HepG2 (cell line): Measurements from ENCODE around the gene FAM20C. TPM values are rescaled to one million over a fixed set of nuclear protein-coding genes. Genes with fewer than 3 reads are reported as not detected.

Experiments
- ARNT ChIP-seq: fragments of 450-650 bp; IDR thresholded peaks from 2 replicates; pipeline ENCODE4 v1.6.1; 2017
- CHD2 ChIP-seq: IDR thresholded peaks from 2 replicates; pipeline ENCODE4 v1.6.1; 2011; ENCODE audit warnings: low read depth, low read length, improper control_type of control experiment
- FOXJ3 ChIP-seq: sonication (generic); formaldehyde crosslinking; IDR thresholded peaks from 2 replicates; pipeline ENCODE4 v1.4.0; 2020; ENCODE audit warnings: missing genetic modification reagents, mild to moderate bottlenecking, borderline replicate concordance
- FOXP1 ChIP-seq, 2 experiments: fragments of 450-650 bp in 1 of 2; IDR thresholded peaks; 2 replicates each; pipeline ENCODE4 v1.6.1; 2017 to 2018; ENCODE audit warnings: antibody characterized with exemption in 1 of 2
- KDM2A ChIP-seq: sonication (generic); formaldehyde crosslinking; IDR thresholded peaks from 2 replicates; pipeline ENCODE4 v1.4.0; 2020; ENCODE audit warnings: low read depth, missing genetic modification reagents, borderline replicate concordance
- KMT2A ChIP-seq: sonication (generic); formaldehyde crosslinking; IDR thresholded peaks from 2 replicates; pipeline ENCODE4 v1.4.0; 2020; ENCODE audit warnings: missing genetic modification reagents
- NAIF1 ChIP-seq: sonication (generic); formaldehyde crosslinking; IDR thresholded peaks from 2 replicates; pipeline ENCODE4 v1.5.0; 2020; ENCODE audit warnings: mild to moderate bottlenecking, missing genetic modification reagents, borderline replicate concordance
- SALL1 ChIP-seq: sonication (generic); formaldehyde crosslinking; IDR thresholded peaks from 2 replicates; pipeline ENCODE4 v1.8.0; 2022; ENCODE audit warnings: mild to moderate bottlenecking, missing genetic modification reagents
- SIN3B ChIP-seq: fragments of 150-350 bp; IDR thresholded peaks from 2 replicates; pipeline ENCODE4 v1.6.1; 2014; ENCODE audit warnings: low read length
- XBP1 ChIP-seq: sonication (generic); formaldehyde crosslinking; IDR thresholded peaks from 2 replicates; pipeline ENCODE4 v1.5.0; 2020; ENCODE audit warnings: missing genetic modification reagents
- ZBTB1 ChIP-seq: sonication (generic); formaldehyde crosslinking; IDR thresholded peaks from 2 replicates; pipeline ENCODE4 v1.4.0; 2020; ENCODE audit warnings: missing genetic modification reagents, borderline replicate concordance
- ZC3H13 ChIP-seq: sonication (generic); formaldehyde crosslinking; IDR thresholded peaks from 2 replicates; pipeline ENCODE4 v1.8.1; 2023; ENCODE audit warnings: mild to moderate bottlenecking, missing genetic modification reagents, moderate library complexity
- polyA plus RNA-seq, 8 experiments: library from polyadenylated mRNA; depleted of rRNA in 3 of 8; stranded (reverse) in 7 of 8; unstranded in 1 of 8; fragments of >200 nt; fragmentation: Illumina TruSeq in 4 of 8; extraction: Trizol in 4 of 8; gene quantifications; 2 replicates each; pipeline versions ENCODE4 v1.2.1 to v1.2.3, GENCODE V29; 2011 to 2016; ENCODE audit warnings: low read depth in 4 of 8, missing spikeins in 1 of 8, mixed read lengths in 1 of 8; ENCODE audit not compliant: insufficient read depth in 1 of 8
- total RNA-seq, 5 experiments: library from RNA; depleted of rRNA; stranded (reverse); fragments of >200 nt; fragmentation: Illumina TruSeq; extraction: Trizol; gene quantifications; 2 replicates each; pipeline ENCODE4 v1.2.3, GENCODE V29; 2016; ENCODE audit warnings: low read depth in 1 of 5
- TF ChIP-seq, protein P1 (sequence below): sonication (generic); formaldehyde crosslinking; IDR thresholded peaks from 2 replicates; pipeline ENCODE4 v1.5.1; 2020; ENCODE audit warnings: mild to moderate bottlenecking, moderate library complexity, missing genetic modification reagents
- TF ChIP-seq, protein P2 (sequence below): sonication (generic); formaldehyde crosslinking; IDR thresholded peaks from 2 replicates; pipeline ENCODE4 v1.4.0; 2020; ENCODE audit warnings: missing genetic modification reagents
- TF ChIP-seq, protein P3 (sequence below): sonication (generic); formaldehyde crosslinking; IDR thresholded peaks from 2 replicates; pipeline ENCODE4 v1.9.0; 2021; ENCODE audit warnings: mild to moderate bottlenecking, missing genetic modification reagents
- TF ChIP-seq, protein P4 (sequence below): sonication (generic); formaldehyde crosslinking; IDR thresholded peaks from 2 replicates; pipeline ENCODE4 v1.5.1; 2020; ENCODE audit warnings: missing genetic modification reagents, mild to moderate bottlenecking, borderline replicate concordance
- TF ChIP-seq, protein P5 (sequence below): sonication (generic); formaldehyde crosslinking; IDR thresholded peaks from 2 replicates; pipeline ENCODE4 v1.5.0; 2020; ENCODE audit warnings: mild to moderate bottlenecking, missing genetic modification reagents

Gene FAM20C
- total and polyA plus RNA-seq, 2 of the 13 experiments (the other 11 are each of a cell fraction or from before 2014, with no cell fraction given), result 11.9 to 19.9 TPM

DNA sequence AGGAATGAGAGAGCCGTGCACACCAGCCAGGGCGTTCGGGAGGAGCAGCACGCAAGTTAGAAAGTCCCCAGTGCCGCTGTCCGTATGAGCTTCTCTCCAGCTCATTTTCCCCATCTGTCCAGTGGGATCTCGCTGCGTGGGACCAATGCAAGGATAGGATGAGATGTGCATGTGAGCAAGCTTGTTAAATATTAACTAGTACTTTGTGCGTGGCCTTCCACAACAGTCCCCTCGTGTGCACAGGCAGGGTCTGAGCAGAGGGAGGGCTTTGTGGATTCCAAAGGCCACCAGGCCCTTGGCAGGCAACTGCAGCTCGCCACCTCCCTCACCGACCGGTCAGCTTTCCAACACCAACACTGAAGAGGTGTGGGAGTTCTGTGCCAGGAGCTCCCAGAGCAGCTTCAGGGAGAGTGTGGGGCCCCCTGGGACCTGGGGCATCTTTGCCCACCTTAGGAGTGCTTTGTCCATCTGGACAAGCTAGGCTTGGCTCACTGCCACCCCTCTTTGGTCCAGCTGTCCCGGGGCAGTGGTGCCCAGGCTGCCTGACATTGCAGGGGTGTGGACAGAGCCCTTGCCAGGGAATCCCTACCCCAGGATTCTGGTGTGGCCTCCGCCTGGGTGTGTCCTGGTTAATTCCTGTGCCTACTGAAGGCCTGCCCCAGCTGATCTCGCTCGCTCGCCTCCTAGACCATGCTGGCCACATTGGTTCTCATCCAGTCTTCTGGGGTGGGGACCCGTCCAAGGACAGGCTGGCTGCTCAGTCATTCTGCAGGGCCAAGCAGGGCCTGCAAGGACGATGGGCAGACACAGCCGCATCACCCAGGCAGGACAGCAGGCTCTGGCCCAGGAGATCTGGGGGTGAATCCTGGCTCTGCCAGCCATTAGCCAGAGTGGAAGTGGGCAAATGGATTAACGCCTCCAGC is 5.3 kb downstream of the FAM20C start (continued):
- TF ChIP-seq KDM2A (CRISPR knock-in tag) (peak; percentile 24; the same call in 1 of the 2 replicates), KMT2A (CRISPR knock-in tag) (peak; percentile 52; the same call in 1 of the 2 replicates), NAIF1 (no peak; the same call in 1 of the 2 replicates), SIN3B (no peak), FOXJ3 (no peak), ZC3H13 (CRISPR knock-in tag) (no peak), FOXP1 (IDR thresholded peaks at IDR 0.05) (no peak), FOXP1 (CRISPR knock-in tag; IDR thresholded peaks at IDR 0.05) (peak; percentile 6; the same call in 1 of the 2 replicates), ZBTB1 (CRISPR knock-in tag) (no peak), ARNT (no peak), SALL1 (peak; percentile 67), XBP1 (CRISPR knock-in tag) (no peak), CHD2 (no peak)
- TF ChIP-seq, protein P1, sequence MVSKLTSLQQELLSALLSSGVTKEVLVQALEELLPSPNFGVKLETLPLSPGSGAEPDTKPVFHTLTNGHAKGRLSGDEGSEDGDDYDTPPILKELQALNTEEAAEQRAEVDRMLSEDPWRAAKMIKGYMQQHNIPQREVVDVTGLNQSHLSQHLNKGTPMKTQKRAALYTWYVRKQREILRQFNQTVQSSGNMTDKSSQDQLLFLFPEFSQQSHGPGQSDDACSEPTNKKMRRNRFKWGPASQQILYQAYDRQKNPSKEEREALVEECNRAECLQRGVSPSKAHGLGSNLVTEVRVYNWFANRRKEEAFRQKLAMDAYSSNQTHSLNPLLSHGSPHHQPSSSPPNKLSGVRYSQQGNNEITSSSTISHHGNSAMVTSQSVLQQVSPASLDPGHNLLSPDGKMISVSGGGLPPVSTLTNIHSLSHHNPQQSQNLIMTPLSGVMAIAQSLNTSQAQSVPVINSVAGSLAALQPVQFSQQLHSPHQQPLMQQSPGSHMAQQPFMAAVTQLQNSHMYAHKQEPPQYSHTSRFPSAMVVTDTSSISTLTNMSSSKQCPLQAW, result peak; percentile 97
- TF ChIP-seq, protein P2, sequence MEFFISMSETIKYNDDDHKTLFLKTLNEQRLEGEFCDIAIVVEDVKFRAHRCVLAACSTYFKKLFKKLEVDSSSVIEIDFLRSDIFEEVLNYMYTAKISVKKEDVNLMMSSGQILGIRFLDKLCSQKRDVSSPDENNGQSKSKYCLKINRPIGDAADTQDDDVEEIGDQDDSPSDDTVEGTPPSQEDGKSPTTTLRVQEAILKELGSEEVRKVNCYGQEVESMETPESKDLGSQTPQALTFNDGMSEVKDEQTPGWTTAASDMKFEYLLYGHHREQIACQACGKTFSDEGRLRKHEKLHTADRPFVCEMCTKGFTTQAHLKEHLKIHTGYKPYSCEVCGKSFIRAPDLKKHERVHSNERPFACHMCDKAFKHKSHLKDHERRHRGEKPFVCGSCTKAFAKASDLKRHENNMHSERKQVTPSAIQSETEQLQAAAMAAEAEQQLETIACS (CRISPR knock-in tag), result no peak
- TF ChIP-seq, protein P3, sequence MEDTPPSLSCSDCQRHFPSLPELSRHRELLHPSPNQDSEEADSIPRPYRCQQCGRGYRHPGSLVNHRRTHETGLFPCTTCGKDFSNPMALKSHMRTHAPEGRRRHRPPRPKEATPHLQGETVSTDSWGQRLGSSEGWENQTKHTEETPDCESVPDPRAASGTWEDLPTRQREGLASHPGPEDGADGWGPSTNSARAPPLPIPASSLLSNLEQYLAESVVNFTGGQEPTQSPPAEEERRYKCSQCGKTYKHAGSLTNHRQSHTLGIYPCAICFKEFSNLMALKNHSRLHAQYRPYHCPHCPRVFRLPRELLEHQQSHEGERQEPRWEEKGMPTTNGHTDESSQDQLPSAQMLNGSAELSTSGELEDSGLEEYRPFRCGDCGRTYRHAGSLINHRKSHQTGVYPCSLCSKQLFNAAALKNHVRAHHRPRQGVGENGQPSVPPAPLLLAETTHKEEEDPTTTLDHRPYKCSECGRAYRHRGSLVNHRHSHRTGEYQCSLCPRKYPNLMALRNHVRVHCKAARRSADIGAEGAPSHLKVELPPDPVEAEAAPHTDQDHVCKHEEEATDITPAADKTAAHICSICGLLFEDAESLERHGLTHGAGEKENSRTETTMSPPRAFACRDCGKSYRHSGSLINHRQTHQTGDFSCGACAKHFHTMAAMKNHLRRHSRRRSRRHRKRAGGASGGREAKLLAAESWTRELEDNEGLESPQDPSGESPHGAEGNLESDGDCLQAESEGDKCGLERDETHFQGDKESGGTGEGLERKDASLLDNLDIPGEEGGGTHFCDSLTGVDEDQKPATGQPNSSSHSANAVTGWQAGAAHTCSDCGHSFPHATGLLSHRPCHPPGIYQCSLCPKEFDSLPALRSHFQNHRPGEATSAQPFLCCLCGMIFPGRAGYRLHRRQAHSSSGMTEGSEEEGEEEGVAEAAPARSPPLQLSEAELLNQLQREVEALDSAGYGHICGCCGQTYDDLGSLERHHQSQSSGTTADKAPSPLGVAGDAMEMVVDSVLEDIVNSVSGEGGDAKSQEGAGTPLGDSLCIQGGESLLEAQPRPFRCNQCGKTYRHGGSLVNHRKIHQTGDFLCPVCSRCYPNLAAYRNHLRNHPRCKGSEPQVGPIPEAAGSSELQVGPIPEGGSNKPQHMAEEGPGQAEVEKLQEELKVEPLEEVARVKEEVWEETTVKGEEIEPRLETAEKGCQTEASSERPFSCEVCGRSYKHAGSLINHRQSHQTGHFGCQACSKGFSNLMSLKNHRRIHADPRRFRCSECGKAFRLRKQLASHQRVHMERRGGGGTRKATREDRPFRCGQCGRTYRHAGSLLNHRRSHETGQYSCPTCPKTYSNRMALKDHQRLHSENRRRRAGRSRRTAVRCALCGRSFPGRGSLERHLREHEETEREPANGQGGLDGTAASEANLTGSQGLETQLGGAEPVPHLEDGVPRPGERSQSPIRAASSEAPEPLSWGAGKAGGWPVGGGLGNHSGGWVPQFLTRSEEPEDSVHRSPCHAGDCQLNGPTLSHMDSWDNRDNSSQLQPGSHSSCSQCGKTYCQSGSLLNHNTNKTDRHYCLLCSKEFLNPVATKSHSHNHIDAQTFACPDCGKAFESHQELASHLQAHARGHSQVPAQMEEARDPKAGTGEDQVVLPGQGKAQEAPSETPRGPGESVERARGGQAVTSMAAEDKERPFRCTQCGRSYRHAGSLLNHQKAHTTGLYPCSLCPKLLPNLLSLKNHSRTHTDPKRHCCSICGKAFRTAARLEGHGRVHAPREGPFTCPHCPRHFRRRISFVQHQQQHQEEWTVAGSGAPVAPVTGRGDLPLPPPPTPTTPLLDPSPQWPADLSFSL (CRISPR knock-in tag), result no peak
- TF ChIP-seq, protein P4, sequence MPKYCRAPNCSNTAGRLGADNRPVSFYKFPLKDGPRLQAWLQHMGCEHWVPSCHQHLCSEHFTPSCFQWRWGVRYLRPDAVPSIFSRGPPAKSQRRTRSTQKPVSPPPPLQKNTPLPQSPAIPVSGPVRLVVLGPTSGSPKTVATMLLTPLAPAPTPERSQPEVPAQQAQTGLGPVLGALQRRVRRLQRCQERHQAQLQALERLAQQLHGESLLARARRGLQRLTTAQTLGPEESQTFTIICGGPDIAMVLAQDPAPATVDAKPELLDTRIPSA (CRISPR knock-in tag), result no peak
- TF ChIP-seq, protein P5, sequence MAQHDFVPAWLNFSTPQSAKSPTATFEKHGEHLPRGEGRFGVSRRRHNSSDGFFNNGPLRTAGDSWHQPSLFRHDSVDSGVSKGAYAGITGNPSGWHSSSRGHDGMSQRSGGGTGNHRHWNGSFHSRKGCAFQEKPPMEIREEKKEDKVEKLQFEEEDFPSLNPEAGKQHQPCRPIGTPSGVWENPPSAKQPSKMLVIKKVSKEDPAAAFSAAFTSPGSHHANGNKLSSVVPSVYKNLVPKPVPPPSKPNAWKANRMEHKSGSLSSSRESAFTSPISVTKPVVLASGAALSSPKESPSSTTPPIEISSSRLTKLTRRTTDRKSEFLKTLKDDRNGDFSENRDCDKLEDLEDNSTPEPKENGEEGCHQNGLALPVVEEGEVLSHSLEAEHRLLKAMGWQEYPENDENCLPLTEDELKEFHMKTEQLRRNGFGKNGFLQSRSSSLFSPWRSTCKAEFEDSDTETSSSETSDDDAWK, result no peak
